Stimulated activated CD8-positive, alpha-beta memory T cell treated with anti-CD3 and anti-CD28 coated beads, Interleukin-4, amount 100 ng/mL, for 4 hours (primary cell): ENCODE results near the gene PNPO.

ENCODE experiments used
- DNase-seq, 2 donors: peaks; one replicate each; pipeline ENCODE4 v3.0.0-alpha.2; 2020; ENCODE audit warnings: low read depth in 2 of 2, low spot score in 1 of 2

PNPO gene

DNA sequence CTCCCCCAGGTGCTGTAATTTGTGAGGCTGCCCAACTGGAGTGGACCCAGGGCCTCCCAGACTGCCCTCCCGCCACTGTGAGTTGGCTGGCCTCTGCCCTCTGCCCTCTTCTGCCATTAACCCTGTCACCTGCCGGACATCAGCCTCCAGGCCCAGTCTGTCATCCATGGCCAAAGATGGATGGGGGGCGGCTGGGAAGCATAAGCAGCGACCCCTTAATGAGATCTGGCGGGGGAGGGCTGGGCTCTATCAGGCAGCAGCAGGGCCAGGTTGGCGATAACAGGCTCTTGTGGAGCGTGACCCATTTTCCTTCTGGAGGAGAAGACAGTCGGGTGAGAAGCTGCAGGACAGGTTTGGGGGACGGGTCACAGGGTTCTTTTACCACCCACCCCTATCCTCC is 54.8 kb downstream of the PNPO start:
- no peak for DNase-seq

GRCh38 chr17:47997586-47997985 is 56.2 kb downstream of the PNPO start:
- no peak for DNase-seq

DNA sequence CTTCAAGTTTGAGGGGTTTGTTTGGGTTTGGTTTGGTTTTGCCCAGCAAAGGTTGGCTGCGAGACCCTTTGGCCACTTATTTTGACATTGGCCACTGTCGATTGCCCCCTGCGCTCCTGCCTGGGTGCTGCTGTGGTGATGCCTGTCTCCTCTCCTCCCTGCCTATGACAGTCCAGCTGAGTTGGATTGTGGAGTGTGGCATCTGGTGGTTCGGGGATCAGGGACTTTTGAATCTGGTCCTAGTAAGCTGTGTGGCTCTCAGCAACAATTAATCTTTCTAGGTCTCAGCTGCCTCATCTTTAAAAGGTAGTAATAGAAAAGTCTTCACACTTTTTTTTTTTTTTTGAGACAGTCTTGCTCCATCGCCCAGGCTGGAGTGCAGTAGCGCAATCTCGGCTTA is 56.7 kb downstream of the PNPO start:
- DNase-seq = no peak
